Measurements from ENCODE around the gene SDCCAG8.

SDCCAG8 gene

GRCh38 chr1:243542739-243543415 lies 287.0 kb downstream of the SDCCAG8 start:
- peak overlapping the region in 1 of 2 donors; percentile 11 for H3K27ac Mint-ChIP-seq

DNA sequence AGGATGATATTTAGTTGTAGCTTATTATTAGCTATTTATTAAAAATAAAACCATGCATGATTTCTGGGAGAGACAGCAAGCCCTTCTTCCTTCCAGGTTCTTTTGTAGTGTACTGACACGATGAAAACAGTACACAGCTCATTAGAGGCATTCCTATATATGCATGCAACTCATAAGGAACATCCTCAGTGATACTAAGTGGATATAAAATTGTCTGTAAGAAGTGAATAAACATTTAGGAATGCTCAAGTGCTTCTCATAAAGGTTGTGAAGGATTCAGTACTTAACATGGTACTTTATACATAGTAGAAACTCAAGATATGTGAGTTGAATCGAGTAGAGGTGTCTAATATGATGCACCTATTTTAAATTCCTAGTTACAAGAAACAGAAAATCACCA lies 287.7 kb downstream of the SDCCAG8 start:
- peaks cover 6 to 10% of the 10 kb centered on the region in 2 donors for H3K4me1 Mint-ChIP-seq (ENCODE audit: low read depth in 2 of 2)
- no peak overlapping the region for H3K4me3 Mint-ChIP-seq
- H3K27me3 Mint-ChIP-seq, result no peaks in the 10 kb centered on the region
- H3K27ac Mint-ChIP-seq, result peak overlapping the region in 1 of 2 donors; percentile 11
- H3K36me3 Mint-ChIP-seq (ENCODE audit: insufficient read depth), result peaks cover 21% of the 10 kb centered on the region
- no peak for ATAC-seq (replicated peaks)
- DNase-seq, result no peak
- H3K9me3 Mint-ChIP-seq, result no peaks in the 10 kb centered on the region

More at GRCh38 chr1:243542739-243543415, 287.0 kb downstream of the SDCCAG8 start:
- Mint-ChIP-seq H3K36me3 (ENCODE audit: insufficient read depth) (peaks cover 21% of the 10 kb centered on the region), H3K4me1 (ENCODE audit: low read depth in 2 of 2) (peaks cover 6 to 10% of the 10 kb centered on the region in 2 donors), H3K4me3 (no peak overlapping the region), H3K9me3 (no peaks in the 10 kb centered on the region), H3K27me3 (no peaks in the 10 kb centered on the region)
- ATAC-seq (replicated peaks) (no peak), DNase-seq (no peak)

DNA sequence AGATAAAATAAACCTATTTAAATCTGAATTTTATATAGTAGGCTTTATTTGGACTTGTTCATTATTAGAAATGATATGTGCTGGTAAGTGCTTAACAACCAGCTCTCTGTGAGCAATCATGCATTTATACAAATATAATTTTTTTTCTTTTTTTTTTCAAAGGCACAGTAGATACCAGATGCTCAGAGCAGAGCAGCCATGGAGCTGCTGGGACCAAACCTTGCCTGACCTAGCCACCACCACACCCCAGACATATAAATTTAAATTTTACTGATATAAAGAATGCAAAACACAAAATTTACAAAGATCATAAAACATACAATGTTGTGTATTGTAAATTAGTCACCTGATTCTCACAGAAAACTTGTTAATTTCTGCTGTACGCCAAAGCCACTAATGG lies 290.6 kb downstream of the SDCCAG8 start:
- no peak for DNase-seq
- Mint-ChIP-seq H3K27ac (no peak overlapping the region), H3K36me3 (ENCODE audit: insufficient read depth) (peaks cover 25% of the 10 kb centered on the region), H3K27me3 (no peaks in the 10 kb centered on the region), H3K4me3 (no peak overlapping the region), H3K9me3 (no peaks in the 10 kb centered on the region), H3K4me1 (ENCODE audit: low read depth in 2 of 2) (peaks cover 3 to 10% of the 10 kb centered on the region in 2 donors)
- no peak for ATAC-seq (replicated peaks)

- Mint-ChIP-seq H3K27me3 (no peaks in the 10 kb centered on the region), H3K27ac (no peak overlapping the region), H3K4me3 (no peak overlapping the region), H3K9me3 (no peaks in the 10 kb centered on the region), H3K4me1 (ENCODE audit: low read depth in 2 of 2) (peaks cover 3 to 10% of the 10 kb centered on the region in 2 donors), H3K36me3 (ENCODE audit: insufficient read depth) (peaks cover 39% of the 10 kb centered on the region)
- DNase-seq (no peak), ATAC-seq (replicated peaks) (no peak)
These were observed 292.1 kb downstream of the SDCCAG8 start for GRCh38 chr1:243547891-243548290.

DNA sequence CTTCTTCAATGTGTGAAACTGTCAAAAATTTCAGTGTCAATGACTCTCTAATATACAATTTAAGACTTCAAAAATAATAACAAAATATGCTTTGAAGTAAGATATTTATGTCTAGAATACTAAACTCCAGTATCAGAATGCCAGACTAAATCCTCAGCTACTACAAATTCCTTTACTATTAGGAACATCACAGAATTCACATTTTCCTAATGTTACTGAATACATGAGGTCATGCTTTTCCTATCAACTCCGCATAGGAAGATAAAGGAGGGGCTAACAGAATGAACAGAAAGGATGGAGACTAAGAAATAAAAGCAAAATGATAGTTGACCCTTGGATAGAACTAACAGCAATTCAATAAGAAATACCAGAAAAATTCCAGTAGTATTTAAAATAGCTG lies 292.7 kb downstream of the SDCCAG8 start:
- no peaks in the 10 kb centered on the region for H3K9me3 Mint-ChIP-seq
- DNase-seq (no peak), ATAC-seq (replicated peaks) (no peak)
- no peak overlapping the region for H3K4me3 Mint-ChIP-seq
- H3K4me1 Mint-ChIP-seq (ENCODE audit: low read depth in 2 of 2), result peaks cover 0 to 10% of the 10 kb centered on the region in 2 donors
- no peaks in the 10 kb centered on the region for H3K27me3 Mint-ChIP-seq
- H3K36me3 Mint-ChIP-seq (ENCODE audit: insufficient read depth), result peaks cover 34% of the 10 kb centered on the region
- H3K27ac Mint-ChIP-seq, result no peak overlapping the region

GRCh38 chr1:243549108-243549507 lies 293.3 kb downstream of the SDCCAG8 start:
- Mint-ChIP-seq H3K36me3 (ENCODE audit: insufficient read depth) (peaks cover 29% of the 10 kb centered on the region), H3K4me3 (no peak overlapping the region), H3K27ac (no peak overlapping the region), H3K27me3 (no peaks in the 10 kb centered on the region), H3K9me3 (no peaks in the 10 kb centered on the region), H3K4me1 (ENCODE audit: low read depth in 2 of 2) (peaks cover 0 to 10% of the 10 kb centered on the region in 2 donors)
- DNase-seq (no peak), ATAC-seq (replicated peaks) (no peak)

Measured in effector memory CD8-positive, alpha-beta T cell (primary cell).